ENCODE results near the gene ITPKB.

The ITPKB gene

GRCh38 chr1:226586650-226587422 is 152.2 kb downstream of the ITPKB start:
- Histone ChIP-seq H3K36me3 (ENCODE audit: control insufficient read depth in 2 of 2, insufficient read depth in 2 of 2, low read length in 2 of 2) (no peaks in the 10 kb centered on the region), H3K4me1 (ENCODE audit: control insufficient read depth, insufficient read depth, low read length) (peaks cover 4% of the 10 kb centered on the region), H3K27ac (ENCODE audit: low read length) (no peak overlapping the region), H3K4me3 (ENCODE audit: low read length in 2 of 2) (no peak overlapping the region), H3K9me3 (ENCODE audit: control insufficient read depth in 2 of 2, low read length in 2 of 2) (no peaks in the 10 kb centered on the region), H3K27me3 (ENCODE audit: control insufficient read depth in 1 of 2, insufficient read depth in 2 of 2, low read length in 2 of 2) (no peaks in the 10 kb centered on the region), H3K9ac (ENCODE audit: low read length in 2 of 2) (no peak overlapping the region)

GRCh38 chr1:226586116-226586515 is 153.0 kb downstream of the ITPKB start:
- no peaks in the 10 kb centered on the region for H3K9me3 ChIP-seq (ENCODE audit: control insufficient read depth in 2 of 2, low read length in 2 of 2)
- H3K36me3 ChIP-seq (ENCODE audit: control insufficient read depth in 2 of 2, insufficient read depth in 2 of 2, low read length in 2 of 2) = no peaks in the 10 kb centered on the region
- no peak overlapping the region for H3K4me3 ChIP-seq (ENCODE audit: low read length in 2 of 2)
- H3K27me3 ChIP-seq (ENCODE audit: control insufficient read depth in 1 of 2, insufficient read depth in 2 of 2, low read length in 2 of 2) = no peaks in the 10 kb centered on the region
- no peak overlapping the region for H3K27ac ChIP-seq (ENCODE audit: low read length)
- peaks cover 6% of the 10 kb centered on the region for H3K4me1 ChIP-seq (ENCODE audit: control insufficient read depth, insufficient read depth, low read length)
- no peak overlapping the region for H3K9ac ChIP-seq (ENCODE audit: low read length in 2 of 2)

GRCh38 chr1:226584164-226584563 is 154.9 kb downstream of the ITPKB start:
- no peaks in the 10 kb centered on the region for H3K36me3 ChIP-seq (ENCODE audit: control insufficient read depth in 2 of 2, insufficient read depth in 2 of 2, low read length in 2 of 2)
- H3K9me3 ChIP-seq (ENCODE audit: control insufficient read depth in 2 of 2, low read length in 2 of 2) = peaks cover 0 to 6% of the 10 kb centered on the region in 2 donors
- H3K27ac ChIP-seq (ENCODE audit: low read length) = no peak overlapping the region
- peaks cover 6% of the 10 kb centered on the region for H3K4me1 ChIP-seq (ENCODE audit: control insufficient read depth, insufficient read depth, low read length)
- H3K9ac ChIP-seq (ENCODE audit: low read length in 2 of 2) = no peak overlapping the region
- no peak overlapping the region for H3K4me3 ChIP-seq (ENCODE audit: low read length in 2 of 2)
- no peaks in the 10 kb centered on the region for H3K27me3 ChIP-seq (ENCODE audit: control insufficient read depth in 1 of 2, insufficient read depth in 2 of 2, low read length in 2 of 2)

- peaks cover 0 to 6% of the 10 kb centered on the region in 2 donors for H3K9me3 ChIP-seq (ENCODE audit: control insufficient read depth in 2 of 2, low read length in 2 of 2)
- no peaks in the 10 kb centered on the region for H3K36me3 ChIP-seq (ENCODE audit: control insufficient read depth in 2 of 2, insufficient read depth in 2 of 2, low read length in 2 of 2)
- H3K4me1 ChIP-seq (ENCODE audit: control insufficient read depth, insufficient read depth, low read length) = peaks cover 2% of the 10 kb centered on the region
- H3K4me3 ChIP-seq (ENCODE audit: low read length in 2 of 2) = no peak overlapping the region
- no peak overlapping the region for H3K27ac ChIP-seq (ENCODE audit: low read length)
- no peaks in the 10 kb centered on the region for H3K27me3 ChIP-seq (ENCODE audit: control insufficient read depth in 1 of 2, insufficient read depth in 2 of 2, low read length in 2 of 2)
- H3K9ac ChIP-seq (ENCODE audit: low read length in 2 of 2) = no peak overlapping the region
These were observed 156.1 kb downstream of the ITPKB start for GRCh38 chr1:226582966-226583365.
